Astrocyte (in vitro differentiated cells and primary cell): Measurements from ENCODE around the gene UCHL5.

Source experiments
- CTCF ChIP-seq: IDR thresholded peaks from 2 replicates; pipeline ENCODE4 v1.5.1; 2011; ENCODE audit warnings: low read depth, mild to moderate bottlenecking, inconsistent platforms, low read length, moderate library complexity; ENCODE audit not compliant: insufficient read depth
- EZH2 ChIP-seq: IDR thresholded peaks from 2 replicates; pipeline ENCODE4 v1.6.1; 2012; ENCODE audit warnings: mild to moderate bottlenecking, low read length, inconsistent platforms; ENCODE audit not compliant: insufficient read depth

- TF ChIP-seq CTCF = no peak
- TF ChIP-seq EZH2 = no peak
Measured at GRCh38 chr1:192962901-192963300, 96.3 kb downstream of the UCHL5 start.
